Right forelimb (tissue), 1 donor: Measurements from ENCODE around the gene BRF1.

Source experiments
- DNase-seq: peaks from one replicate; pipeline ENCODE4 v3.0.0-alpha.2; 2018

BRF1 gene

GRCh38 chr14:105257464-105257863, 43.3 kb downstream of the BRF1 start:
- no peak for DNase-seq

DNA sequence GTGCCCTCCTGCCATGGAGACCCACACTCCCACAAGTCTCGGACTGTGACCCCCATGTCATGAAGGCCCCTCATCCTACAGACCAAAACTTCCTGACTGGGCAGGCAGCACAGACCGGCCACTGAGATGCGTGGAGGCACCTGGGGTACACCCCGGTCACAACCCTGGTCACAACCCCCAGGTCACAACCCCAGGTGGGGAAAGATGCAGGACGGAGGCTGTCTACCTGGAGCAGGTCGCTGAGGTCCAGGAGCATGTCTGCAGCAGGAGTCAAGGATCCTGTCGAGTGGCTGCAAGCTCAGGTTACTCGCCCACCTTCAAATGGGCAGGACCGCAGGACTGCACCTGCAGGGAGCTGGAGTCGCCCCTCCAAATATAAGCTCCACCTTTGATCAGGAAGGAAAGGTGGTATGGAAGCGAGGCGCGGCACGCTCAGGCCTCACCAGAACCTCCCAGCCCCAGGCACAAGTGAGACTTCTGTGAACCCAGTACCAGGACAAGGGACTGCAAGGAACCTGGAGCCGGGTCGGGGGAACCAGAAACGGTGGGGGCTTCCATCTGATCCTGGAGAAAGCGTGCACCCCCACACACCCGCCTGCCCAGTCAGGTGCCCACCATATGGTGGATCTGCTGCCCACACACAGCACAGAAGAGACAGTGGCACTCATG, 44.4 kb downstream of the BRF1 start:
- no peak for DNase-seq

DNA sequence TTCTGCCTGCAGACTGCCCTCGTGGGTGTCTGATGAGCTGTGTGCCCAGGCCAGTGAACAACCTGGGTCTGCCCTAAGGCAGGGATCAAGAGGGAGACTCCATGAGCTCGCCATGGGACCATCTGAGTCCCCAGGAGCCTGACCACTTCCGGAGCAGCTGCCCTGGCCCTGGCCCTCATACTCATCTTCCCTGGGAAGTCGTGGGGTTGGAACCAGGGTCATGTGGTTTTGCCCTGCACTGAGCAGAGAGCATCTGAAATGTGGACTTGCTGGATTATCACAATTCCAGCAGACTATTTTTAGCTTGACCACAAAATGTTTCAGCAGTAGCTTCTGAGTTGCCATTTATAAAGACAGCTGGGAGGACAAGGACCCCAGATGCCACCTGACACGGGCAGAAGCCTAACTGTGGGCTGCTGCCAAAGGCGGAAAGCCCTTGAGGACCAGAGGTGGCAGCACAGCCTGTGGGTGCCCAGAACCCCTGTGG, 45.7 kb downstream of the BRF1 start:
- no peak for DNase-seq

DNA sequence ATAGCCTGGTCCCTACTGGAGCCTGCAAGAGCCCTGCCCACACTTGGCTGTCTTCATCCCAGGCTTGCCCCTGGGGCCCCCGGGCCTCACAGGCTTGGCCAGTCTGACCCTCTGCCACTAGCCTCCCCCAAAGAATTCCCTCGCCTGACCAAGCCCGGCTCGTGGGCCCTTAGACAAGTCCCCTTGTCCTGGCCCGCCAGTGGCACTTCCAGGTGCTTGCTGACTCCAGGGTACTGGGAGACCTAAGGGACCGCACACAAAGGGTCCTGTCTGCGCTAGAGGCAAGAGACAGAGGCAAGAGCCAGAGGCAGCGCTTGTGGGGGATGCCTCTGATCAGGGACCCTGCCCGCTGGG, 47.5 kb downstream of the BRF1 start:
- no peak for DNase-seq

DNA sequence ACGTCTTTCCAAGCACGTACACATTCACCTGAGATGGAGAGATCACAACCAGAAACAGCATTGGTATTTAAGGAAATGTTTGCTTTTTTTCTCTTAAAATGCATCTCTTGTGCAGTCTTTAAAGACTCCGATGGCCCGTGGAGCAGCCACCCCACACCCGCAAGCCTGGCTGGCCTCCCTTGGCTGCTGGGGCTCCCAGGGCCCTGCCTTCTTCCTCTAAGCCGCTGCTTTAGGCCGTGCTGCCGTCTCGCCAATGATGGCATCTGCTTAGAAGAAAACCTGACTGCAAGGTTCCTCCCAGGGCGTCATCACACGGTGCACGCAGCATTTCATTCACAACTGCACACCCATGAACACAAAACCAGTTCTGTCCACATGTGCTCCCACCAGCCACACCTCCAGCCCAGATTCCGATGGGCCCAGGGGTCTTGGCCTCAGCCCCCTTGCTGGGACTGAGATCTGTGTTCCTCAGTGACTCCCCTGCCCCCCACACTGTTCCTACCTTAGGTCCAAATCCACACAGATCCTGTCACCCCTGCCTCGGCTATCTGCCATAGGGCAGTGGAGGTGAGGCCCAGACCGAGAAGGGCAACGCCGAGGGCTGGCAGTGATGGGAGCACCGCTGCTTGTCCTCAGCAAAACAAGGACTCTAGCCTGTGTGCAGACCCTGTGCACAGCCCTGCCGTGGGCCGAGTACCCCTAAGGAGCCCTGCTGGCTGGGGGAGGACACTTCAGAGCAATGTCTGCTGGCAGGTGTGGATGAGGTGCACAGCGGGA, 48.1 kb downstream of the BRF1 start:
- DNase-seq = no peak

GRCh38 chr14:105251920-105252319, 48.9 kb downstream of the BRF1 start:
- DNase-seq = no peak

DNA sequence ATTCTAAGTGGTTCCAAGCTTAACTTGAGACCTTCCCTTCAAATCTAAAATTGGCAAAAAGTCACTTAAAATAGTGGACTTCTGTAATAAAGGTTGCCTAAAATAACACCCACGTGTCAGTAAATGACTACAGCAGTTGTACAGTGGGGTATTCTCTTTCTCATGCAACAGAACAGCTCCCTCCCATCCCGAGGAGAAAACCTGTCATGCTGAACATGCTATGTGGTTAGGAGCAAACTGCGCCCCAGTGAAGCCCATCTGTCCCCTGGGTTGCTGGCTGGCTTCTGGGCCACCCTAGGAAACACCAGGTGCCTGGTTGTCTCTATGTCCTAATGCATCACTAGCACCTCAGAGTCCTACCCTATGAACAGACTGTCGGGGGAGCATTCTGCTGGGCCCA, 49.8 kb downstream of the BRF1 start:
- DNase-seq = no peak

DNA sequence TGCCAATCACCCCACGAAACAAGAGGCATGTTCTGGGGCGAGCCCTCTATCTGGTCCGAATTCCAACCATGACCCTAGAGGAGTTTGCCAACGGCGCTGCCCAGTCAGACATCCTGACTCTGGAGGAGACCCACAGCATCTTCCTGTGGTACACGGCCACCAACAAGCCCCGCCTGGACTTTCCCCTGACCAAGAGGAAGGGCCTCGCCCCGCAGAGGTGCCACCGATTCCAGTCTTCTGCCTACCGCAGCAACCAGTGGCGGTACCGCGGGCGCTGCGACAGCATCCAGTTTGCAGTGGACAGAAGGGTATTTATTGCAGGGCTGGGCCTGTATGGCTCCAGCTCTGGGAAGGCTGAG, 50.8 kb downstream of the BRF1 start:
- no peak for DNase-seq

DNA sequence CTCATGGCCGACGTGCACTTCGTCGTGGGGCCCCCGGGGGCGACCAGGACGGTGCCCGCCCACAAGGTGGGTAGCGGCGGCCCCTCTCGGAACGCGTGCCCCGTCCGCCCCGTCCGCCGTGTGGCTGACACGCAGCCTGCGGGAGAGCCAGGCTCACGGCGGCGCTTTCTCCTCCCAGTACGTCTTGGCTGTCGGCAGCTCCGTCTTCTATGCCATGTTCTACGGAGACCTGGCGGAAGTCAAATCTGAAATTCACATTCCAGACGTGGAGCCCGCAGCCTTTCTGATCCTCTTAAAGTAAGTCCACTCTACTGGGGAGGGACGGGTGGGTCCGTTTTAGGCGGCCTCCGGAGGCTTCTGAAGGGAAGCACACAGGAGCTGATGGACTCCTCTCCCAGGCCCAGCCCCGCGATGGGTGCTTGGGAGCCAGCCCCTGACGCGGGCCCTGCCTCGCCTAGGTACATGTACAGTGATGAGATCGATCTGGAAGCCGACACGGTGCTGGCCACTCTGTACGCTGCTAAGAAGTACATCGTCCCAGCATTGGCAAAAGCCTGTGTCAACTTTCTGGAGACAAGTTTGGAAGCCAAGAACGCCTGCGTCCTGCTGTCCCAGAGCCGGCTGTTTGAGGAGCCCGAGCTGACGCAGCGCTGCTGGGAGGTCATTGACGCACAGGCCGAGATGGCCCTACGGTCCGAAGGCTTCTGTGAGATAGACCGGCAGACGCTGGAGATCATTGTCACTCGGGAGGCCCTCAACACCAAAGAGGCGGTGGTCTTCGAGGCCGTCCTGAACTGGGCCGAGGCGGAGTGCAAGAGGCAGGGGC, 51.4 kb downstream of the BRF1 start:
- peak; percentile 67 for DNase-seq

GRCh38 chr14:105248368-105249181, 52.2 kb downstream of the BRF1 start, which contains the start of gene BTBD6:
BTBD6 (plus strand) TSS chr14:105248533; CDS start chr14:105248712, 179 bp downstream.
- DNase-seq = peak; percentile 90

DNA sequence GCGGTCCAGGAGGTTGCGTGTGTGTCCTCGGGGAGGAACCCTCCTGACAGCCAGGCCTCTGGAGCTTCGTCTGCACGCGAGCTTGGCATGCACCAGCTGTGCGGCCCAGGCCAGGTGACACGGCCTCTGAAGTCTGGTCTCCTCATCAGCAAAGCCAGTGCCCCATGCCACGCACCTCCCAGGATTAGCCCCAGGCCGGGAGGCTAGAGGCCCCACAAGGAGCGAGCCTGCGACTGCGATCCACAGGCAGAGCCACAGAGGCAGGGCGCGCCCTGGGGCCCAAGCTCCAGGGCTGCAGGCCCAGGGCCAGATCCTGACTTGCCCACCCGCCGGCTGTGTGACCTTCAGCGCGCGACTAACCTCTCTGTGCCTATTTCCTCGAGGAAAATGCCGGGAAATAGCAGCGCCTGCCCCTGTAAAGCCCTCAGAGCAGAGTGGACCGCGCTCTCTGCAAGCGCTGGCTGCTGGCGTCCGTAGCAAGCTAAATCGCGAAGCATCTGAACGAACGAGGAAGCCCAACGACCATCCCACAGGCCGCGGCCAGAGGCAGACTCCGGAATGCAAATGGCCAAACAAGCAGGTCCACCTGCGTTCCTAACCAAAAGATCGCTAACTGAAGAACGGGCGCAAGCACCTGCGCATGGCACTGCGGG, 53.0 kb downstream of the BRF1 start:
- no peak for DNase-seq

GRCh38 chr14:105247026-105247425, 53.8 kb downstream of the BRF1 start:
- DNase-seq = no peak

DNA sequence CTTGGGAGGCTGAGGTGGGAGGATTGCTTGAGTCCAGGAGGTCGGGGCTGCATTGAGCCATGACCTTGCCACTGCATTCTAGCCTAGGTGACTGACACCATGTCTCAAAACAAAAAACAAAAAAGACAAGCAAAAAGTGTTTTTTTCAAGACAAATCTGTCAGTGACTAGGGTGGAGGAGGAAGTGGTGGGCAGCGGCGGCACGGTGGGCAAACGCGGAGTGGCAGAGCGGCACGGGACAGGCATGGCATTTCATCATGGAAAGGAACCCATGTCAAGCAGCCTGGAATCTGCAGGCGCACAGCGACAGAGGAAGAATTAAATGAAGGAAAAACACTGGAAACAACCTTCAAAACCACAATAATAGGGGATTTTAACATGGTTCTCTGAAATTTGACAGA, 56.5 kb downstream of the BRF1 start:
- DNase-seq = no peak

- no peak for DNase-seq
These were observed 59.2 kb downstream of the BRF1 start for GRCh38 chr14:105241641-105242040.

- DNase-seq = no peak
These were observed 59.8 kb downstream of the BRF1 start for GRCh38 chr14:105240811-105241576.

DNA sequence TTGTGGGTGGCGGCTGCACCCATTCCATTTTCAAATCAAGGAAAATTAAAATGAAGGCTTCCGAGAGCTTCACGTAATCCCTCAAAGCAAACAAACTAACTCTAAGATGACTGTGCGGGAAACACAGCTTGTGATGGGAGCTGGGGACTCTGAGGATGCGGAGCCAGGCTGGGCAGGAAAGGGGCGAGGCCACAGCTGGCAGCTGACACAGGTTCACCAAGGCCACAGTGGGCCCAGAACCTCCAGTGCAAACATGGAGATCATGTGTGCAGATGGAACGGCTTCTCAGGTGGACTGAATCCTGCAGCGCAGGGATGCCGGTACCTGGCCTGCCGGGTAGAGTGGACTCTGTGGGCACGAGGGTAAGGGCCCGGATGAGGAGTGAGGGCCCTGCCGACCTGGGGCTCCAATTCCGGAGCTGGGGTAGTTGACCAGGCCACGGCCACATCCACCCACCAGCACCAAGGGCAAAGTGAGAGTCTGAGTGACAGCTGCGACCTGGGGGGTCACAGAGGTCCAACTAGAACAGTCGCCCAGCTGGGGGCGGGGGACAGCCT, 71.6 kb downstream of the BRF1 start:
- DNase-seq = no peak

GRCh38 chr14:105228562-105228961, 72.2 kb downstream of the BRF1 start:
- DNase-seq = no peak

DNA sequence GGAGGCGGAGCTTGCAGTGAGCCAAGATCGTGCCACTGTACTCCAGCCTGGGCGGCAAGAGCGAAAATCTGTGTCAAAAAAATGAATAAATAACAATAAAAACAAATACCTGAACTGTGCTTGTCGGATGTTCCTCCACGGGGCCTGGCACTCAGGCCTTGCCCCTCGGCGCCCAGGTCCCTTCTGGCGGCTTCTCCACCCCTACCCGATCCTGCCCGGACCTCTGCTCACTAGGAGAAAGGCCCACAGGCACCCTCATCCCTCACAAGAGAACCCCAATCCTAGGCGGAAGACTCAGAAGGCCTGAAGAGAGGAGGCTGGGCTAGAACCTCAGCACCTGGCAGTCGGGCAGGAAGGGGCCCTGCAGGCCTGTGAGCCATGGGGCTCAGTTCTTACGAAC, 73.5 kb downstream of the BRF1 start:
- no peak for DNase-seq

DNA sequence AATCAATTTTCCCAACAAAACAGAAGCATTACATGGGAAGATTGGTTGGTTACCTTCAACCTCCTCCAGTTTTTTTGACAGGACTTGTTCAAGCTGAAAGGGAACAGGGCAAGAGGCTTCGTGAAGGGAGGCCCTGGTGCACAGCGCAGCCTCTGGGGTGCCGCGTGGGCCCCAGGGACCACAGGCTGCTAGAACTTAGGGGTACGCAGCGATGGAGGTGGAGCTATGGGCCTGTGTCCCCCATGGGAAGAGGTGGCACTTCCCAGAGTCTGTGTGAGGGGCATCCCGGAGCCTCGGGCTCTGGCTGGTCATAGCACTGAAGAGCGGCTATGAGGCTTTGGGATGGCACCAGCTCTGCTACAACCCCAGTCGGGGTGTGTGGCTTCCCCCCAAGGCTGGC, 74.6 kb downstream of the BRF1 start:
- DNase-seq = no peak

- DNase-seq = no peak
These were observed 75.8 kb downstream of the BRF1 start for GRCh38 chr14:105224845-105225570.
